Activated B cell treated with CpG ODN at 0.5 μM for 24 hours (primary cell): ENCODE measurements around the gene LRFN3. TPM values are rescaled to one million over a fixed set of nuclear protein-coding genes. Genes with fewer than 3 reads are reported as not detected.

Experiments used
- ATAC-seq: fragments of 200-7000 bp; cut with Tn5 transposase; one replicate; pipeline ENCODE4 v1.10.0; 2021; ENCODE audit warnings: low read depth, mild to moderate bottlenecking, moderate library complexity
- CTCF ChIA-PET: fragments of 350-600 bp; sonication (Branson Sonifier 250); formaldehyde crosslinking; loops from one replicate; lab custom pipeline; 2021; ENCODE audit warnings: antibody characterized with exemption; lab: Charles Lee
- POLR2A ChIA-PET: fragments of 350-600 bp; sonication (Branson Sonifier 250); formaldehyde crosslinking; loops from one replicate; lab custom pipeline; 2021; ENCODE audit warnings: antibody characterized with exemption; lab: Charles Lee
- DNase-seq: peaks from one replicate; pipeline ENCODE4 v3.0.0; 2022
- H3K27ac Mint-ChIP-seq: one replicate; pipeline ENCODE4 v1.8.0; 2020; ENCODE audit warnings: mixed read lengths
- H3K27me3 Mint-ChIP-seq: one replicate; pipeline ENCODE4 v1.8.0; 2021; ENCODE audit warnings: mixed read lengths
- H3K36me3 Mint-ChIP-seq: one replicate; pipeline ENCODE4 v1.8.0; 2021; ENCODE audit warnings: low read depth, mixed read lengths
- H3K4me1 Mint-ChIP-seq: one replicate; pipeline ENCODE4 v1.8.0; 2021; ENCODE audit warnings: mixed read lengths
- H3K4me3 Mint-ChIP-seq: one replicate; pipeline ENCODE4 v1.8.0; 2020; ENCODE audit warnings: mild to moderate bottlenecking, mixed read lengths
- H3K9me3 Mint-ChIP-seq: one replicate; pipeline ENCODE4 v1.8.0; 2020; ENCODE audit warnings: mixed read lengths
- intact Hi-C: fragments of 100-400 bp; cut with micrococcal nuclease; formaldehyde crosslinking; loops from one replicate; pipeline ENCODE4 v1.15.1; 2024
- total RNA-seq: library from RNA; stranded (reverse); gene quantifications from 2 replicates; pipeline ENCODE4 v1.2.3, GENCODE V29; 2022
- TF ChIP-seq, protein P1 (sequence below): fragments of 200-600 bp; IDR thresholded peaks from one replicate; pipeline ENCODE4 v1.8.0; 2022; ENCODE audit warnings: antibody characterized with exemption, mild to moderate bottlenecking

The LRFN3 gene
- total RNA-seq, 1 donor from 2014 or later = 1.8 TPM

DNA sequence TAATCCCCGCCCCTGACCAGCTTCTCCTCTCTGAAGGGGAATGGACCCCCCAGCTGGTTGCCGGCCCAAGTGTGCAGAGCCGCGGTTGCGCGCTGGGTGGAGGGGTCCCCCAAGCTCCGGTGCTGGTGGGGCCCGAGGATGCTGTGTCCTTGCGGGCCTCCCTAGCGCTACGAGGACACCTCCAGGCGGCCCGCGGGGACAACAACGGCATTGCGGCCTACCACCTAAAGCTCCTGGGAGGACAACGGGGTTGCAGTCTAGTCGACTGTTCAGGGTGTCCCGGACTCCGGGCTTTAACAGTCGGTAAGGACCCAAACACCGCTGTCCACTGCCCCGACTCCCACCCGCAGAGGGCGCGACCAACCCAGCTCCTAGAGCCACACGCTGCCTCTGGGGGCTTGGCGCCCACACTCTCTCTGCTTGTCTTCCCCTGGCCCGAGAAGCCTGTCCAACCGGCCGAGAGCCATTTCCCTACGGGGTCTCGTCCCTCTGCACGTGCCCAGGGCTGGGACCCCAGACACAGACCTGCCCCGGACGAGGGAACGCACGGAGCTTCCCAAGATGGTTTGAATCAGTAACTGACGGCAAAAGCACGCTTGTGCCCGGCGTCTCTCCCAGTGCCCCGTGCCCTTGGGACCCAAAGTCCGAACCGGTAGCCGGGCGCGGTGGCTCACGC lies 57.9 kb downstream of the LRFN3 start:
- peak overlapping the region; percentile 63 for H3K27ac Mint-ChIP-seq
- no peaks in the 10 kb centered on the region for H3K9me3 Mint-ChIP-seq
- TF ChIP-seq, protein P1, sequence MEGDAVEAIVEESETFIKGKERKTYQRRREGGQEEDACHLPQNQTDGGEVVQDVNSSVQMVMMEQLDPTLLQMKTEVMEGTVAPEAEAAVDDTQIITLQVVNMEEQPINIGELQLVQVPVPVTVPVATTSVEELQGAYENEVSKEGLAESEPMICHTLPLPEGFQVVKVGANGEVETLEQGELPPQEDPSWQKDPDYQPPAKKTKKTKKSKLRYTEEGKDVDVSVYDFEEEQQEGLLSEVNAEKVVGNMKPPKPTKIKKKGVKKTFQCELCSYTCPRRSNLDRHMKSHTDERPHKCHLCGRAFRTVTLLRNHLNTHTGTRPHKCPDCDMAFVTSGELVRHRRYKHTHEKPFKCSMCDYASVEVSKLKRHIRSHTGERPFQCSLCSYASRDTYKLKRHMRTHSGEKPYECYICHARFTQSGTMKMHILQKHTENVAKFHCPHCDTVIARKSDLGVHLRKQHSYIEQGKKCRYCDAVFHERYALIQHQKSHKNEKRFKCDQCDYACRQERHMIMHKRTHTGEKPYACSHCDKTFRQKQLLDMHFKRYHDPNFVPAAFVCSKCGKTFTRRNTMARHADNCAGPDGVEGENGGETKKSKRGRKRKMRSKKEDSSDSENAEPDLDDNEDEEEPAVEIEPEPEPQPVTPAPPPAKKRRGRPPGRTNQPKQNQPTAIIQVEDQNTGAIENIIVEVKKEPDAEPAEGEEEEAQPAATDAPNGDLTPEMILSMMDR = no peak
- H3K36me3 Mint-ChIP-seq = peaks cover 16% of the 10 kb centered on the region
- peak overlapping the region; percentile 94 for H3K4me3 Mint-ChIP-seq
- DNase-seq (no peak), ATAC-seq (no peak)
- POLR2A ChIA-PET = interaction anchor here (0.7 to 2.8 kb wide), 6 partner anchors 20 to 1316 kb away, joined by 3 to 17 read pairs (median 5); partner anchors contain the start of genes ALKBH6, POLR2I, THAP8 and ZNF790
- CTCF ChIA-PET = interaction anchor here (0.6 to 0.8 kb wide), 2 partner anchors 60 to 112 kb away, joined by 3 read pairs; partner anchors contain the start of gene THAP8
- intact Hi-C loops = no loop called here
- no peaks in the 10 kb centered on the region for H3K27me3 Mint-ChIP-seq
- peaks cover 31% of the 10 kb centered on the region for H3K4me1 Mint-ChIP-seq

Other genes starting within 250 kb of the LRFN3 start
- gene ZBTB32, start 231.8 kb upstream of the LRFN3 start, total RNA-seq = 16.4 and 21.4 TPM in 2 replicates
- gene KMT2B, start 218.4 kb upstream of the LRFN3 start, total RNA-seq = 65.6 and 65.8 TPM in 2 replicates
- gene IGFLR1, start 193.9 kb upstream of the LRFN3 start, total RNA-seq = 130 and 133 TPM in 2 replicates
- gene U2AF1L4, start 191.0 kb upstream of the LRFN3 start, total RNA-seq = 41.0 and 46.1 TPM in 2 replicates
- gene PSENEN, start 190.7 kb upstream of the LRFN3 start, total RNA-seq = 45.0 and 45.6 TPM in 2 replicates
- 12.2 and 14.3 TPM in 2 replicates for gene LIN37, start 187.8 kb upstream of the LRFN3 start, total RNA-seq
- not detected in 2 replicates for gene HSPB6, start 179.3 kb upstream of the LRFN3 start, total RNA-seq
- gene PROSER3, start 178.2 kb upstream of the LRFN3 start, total RNA-seq = 43.7 and 60.5 TPM in 2 replicates
- gene ARHGAP33, start 160.8 kb upstream of the LRFN3 start, total RNA-seq = 9.3 and 15.0 TPM in 2 replicates
- gene PRODH2, start 123.5 kb upstream of the LRFN3 start, total RNA-seq = not detected in 2 replicates
- gene NPHS1, start 83.9 kb upstream of the LRFN3 start, total RNA-seq = 0.18 TPM in 1 of 2 replicates, not detected in the other
- gene KIRREL2, start 79.5 kb upstream of the LRFN3 start, total RNA-seq = not detected in 2 replicates
- gene APLP1, start 67.8 kb upstream of the LRFN3 start, total RNA-seq = not detected in 2 replicates
- 120 and 143 TPM in 2 replicates for gene NFKBID, start 35.8 kb upstream of the LRFN3 start, total RNA-seq
- 2.9 and 3.5 TPM in 2 replicates for gene HCST, start 33.8 kb upstream of the LRFN3 start, total RNA-seq
- 0.83 TPM in 1 of 2 replicates, not detected in the other for gene TYROBP, start 28.1 kb upstream of the LRFN3 start, total RNA-seq
- 20.3 and 21.9 TPM in 2 replicates for gene SDHAF1, start 58.8 kb downstream of the LRFN3 start, total RNA-seq
- gene SYNE4, start 72.4 kb downstream of the LRFN3 start, total RNA-seq = 2.1 and 3.7 TPM in 2 replicates
- 32.7 and 39.7 TPM in 2 replicates for gene ALKBH6, start 77.8 kb downstream of the LRFN3 start, total RNA-seq
- 0.20 and 0.62 TPM in 2 replicates for gene CLIP3, start 96.5 kb downstream of the LRFN3 start, total RNA-seq
- gene THAP8, start 117.9 kb downstream of the LRFN3 start, total RNA-seq = 2.3 and 2.4 TPM in 2 replicates
- gene WDR62, start 118.5 kb downstream of the LRFN3 start, total RNA-seq = 2.7 and 3.3 TPM in 2 replicates
- not detected in 2 replicates for gene OVOL3, start 174.8 kb downstream of the LRFN3 start, total RNA-seq
- gene POLR2I, start 178.5 kb downstream of the LRFN3 start, total RNA-seq = 46.6 and 51.6 TPM in 2 replicates
- gene TBCB, start 179.1 kb downstream of the LRFN3 start, total RNA-seq = 138 and 144 TPM in 2 replicates
- gene CAPNS1, start 203.7 kb downstream of the LRFN3 start, total RNA-seq = 442 and 477 TPM in 2 replicates
- gene COX7A1, start 216.1 kb downstream of the LRFN3 start, total RNA-seq = not detected in 2 replicates